Body of pancreas (tissue), 4 donors: ENCODE measurements around the gene ADCY2.

ENCODE experiments used
- POLR2A ChIP-seq, 3 donors: fragments of 450-650 bp; IDR thresholded peaks; one replicate each; pipeline ENCODE4 v1.6.1; 2016; ENCODE audit warnings: antibody characterized with exemption in 3 of 3, mild to moderate bottlenecking in 2 of 3
- TF ChIP-seq, protein P1 (sequence below), 7 experiments: fragments of 450-650 bp in 4 of 7; fragments of 200-600 bp in 3 of 7; sonication (generic) in 3 of 7; IDR thresholded peaks; one replicate each; pipeline ENCODE4 v1.5.1; 2016 to 2019; ENCODE audit warnings: antibody characterized with exemption in 7 of 7

GRCh38 chr5:7868773-7869473, 473.0 kb downstream of the ADCY2 start, which contains the start of the genes FASTKD3 and MTRR:
- TF ChIP-seq POLR2A (IDR thresholded peaks at IDR 0.05): peak; percentile 74 to 87 (median 85)
- TF ChIP-seq, protein P1, sequence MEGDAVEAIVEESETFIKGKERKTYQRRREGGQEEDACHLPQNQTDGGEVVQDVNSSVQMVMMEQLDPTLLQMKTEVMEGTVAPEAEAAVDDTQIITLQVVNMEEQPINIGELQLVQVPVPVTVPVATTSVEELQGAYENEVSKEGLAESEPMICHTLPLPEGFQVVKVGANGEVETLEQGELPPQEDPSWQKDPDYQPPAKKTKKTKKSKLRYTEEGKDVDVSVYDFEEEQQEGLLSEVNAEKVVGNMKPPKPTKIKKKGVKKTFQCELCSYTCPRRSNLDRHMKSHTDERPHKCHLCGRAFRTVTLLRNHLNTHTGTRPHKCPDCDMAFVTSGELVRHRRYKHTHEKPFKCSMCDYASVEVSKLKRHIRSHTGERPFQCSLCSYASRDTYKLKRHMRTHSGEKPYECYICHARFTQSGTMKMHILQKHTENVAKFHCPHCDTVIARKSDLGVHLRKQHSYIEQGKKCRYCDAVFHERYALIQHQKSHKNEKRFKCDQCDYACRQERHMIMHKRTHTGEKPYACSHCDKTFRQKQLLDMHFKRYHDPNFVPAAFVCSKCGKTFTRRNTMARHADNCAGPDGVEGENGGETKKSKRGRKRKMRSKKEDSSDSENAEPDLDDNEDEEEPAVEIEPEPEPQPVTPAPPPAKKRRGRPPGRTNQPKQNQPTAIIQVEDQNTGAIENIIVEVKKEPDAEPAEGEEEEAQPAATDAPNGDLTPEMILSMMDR (IDR thresholded peaks at IDR 0.05): no peak
